DLD1 (cell line): ENCODE measurements around the gene DYNLL1.

ENCODE experiments used
- in situ Hi-C: cut with HindIII; loops from 2 replicates; pipeline ENCODE4 v1.10.0; 2017; ENCODE audit warnings: low sequenced_read_pairs

The DYNLL1 gene

GRCh38 chr12:120546050-120546386 lies 50.1 kb downstream of the DYNLL1 start:
- in situ Hi-C loops = no loop called here
